ENCODE data around the gene G6PD.

Gene G6PD

GRCh38 chrX:154487518-154488290, 58.9 kb downstream of the G6PD start:
- DNase-seq (ENCODE audit: low read depth) = no peak

- DNase-seq (ENCODE audit: low read depth) = no peak
Measured at GRCh38 chrX:154486396-154487207, 60.0 kb downstream of the G6PD start, which contains the start of gene UBL4A. UBL4A (minus strand) TSS chrX:154486615; CDS start chrX:154486584, 31 bp downstream.

- no peak for DNase-seq (ENCODE audit: low read depth)
Measured at GRCh38 chrX:154486052-154486395, 60.6 kb downstream of the G6PD start.

- DNase-seq (ENCODE audit: low read depth) = no peak
Measured at GRCh38 chrX:154485150-154486051, 61.2 kb downstream of the G6PD start.

GRCh38 chrX:154484255-154485149, 62.1 kb downstream of the G6PD start:
- DNase-seq (ENCODE audit: low read depth) = no peak

- DNase-seq (ENCODE audit: low read depth) = no peak
Measured at GRCh38 chrX:154483325-154483724, 63.3 kb downstream of the G6PD start.

GRCh38 chrX:154482786-154483185, 63.9 kb downstream of the G6PD start:
- DNase-seq (ENCODE audit: low read depth) = no peak

- DNase-seq (ENCODE audit: low read depth) = no peak
Measured at GRCh38 chrX:154481911-154482601, 64.6 kb downstream of the G6PD start.

Measured in stimulated activated CD8-positive, alpha-beta memory T cell treated with anti-CD3 and anti-CD28 coated beads, Interleukin-7, amount 100 ng/mL, for 24 hours (primary cell).